K562 (cell line): ENCODE results near the gene LZTR1. TPM values are rescaled to one million over a fixed set of nuclear protein-coding genes. Genes with fewer than 3 reads are reported as not detected.

ENCODE experiments used
- E2F4 ChIP-seq: sonication (generic); formaldehyde crosslinking; IDR thresholded peaks from 2 replicates; pipeline ENCODE4 v1.8.0; 2022; ENCODE audit warnings: mild to moderate bottlenecking, low read depth, missing genetic modification reagents
- FUS ChIP-seq: fragments of 200-400 bp; formaldehyde crosslinking; optimal IDR thresholded peaks from 2 replicates; pipeline ENCODE3; 2017; ENCODE audit warnings: low read depth, low read length
- IRF9 ChIP-seq: fragments of 450-650 bp; IDR thresholded peaks from 2 replicates; pipeline ENCODE4 v1.6.1; 2016; ENCODE audit warnings: missing biosample characterization, missing genetic modification characterization
- MTA3 ChIP-seq: fragments of 450-650 bp; formaldehyde crosslinking; IDR thresholded peaks from 2 replicates; pipeline ENCODE4 v1.6.1; 2017; ENCODE audit warnings: mild to moderate bottlenecking, borderline replicate concordance
- NFXL1 ChIP-seq: fragments of 450-650 bp; formaldehyde crosslinking; IDR thresholded peaks from 2 replicates; pipeline ENCODE4 v1.4.0; 2021; ENCODE audit warnings: mild to moderate bottlenecking
- PKNOX1 ChIP-seq: fragments of 450-650 bp; IDR thresholded peaks from 2 replicates; pipeline ENCODE4 v1.6.1; 2016
- RB1 ChIP-seq: fragments of 450-650 bp; IDR thresholded peaks from 2 replicates; pipeline ENCODE4 v1.6.1; 2017; ENCODE audit warnings: low read depth, mild to moderate bottlenecking
- RNF219 ChIP-seq: fragments of 250-450 bp; sonication (Bioruptor Pico); IDR thresholded peaks from 2 replicates; pipeline ENCODE4 v1.5.0; 2022; ENCODE audit warnings: mild to moderate bottlenecking
- RREB1 ChIP-seq: fragments of 250-450 bp; sonication (Bioruptor Pico); IDR thresholded peaks from 2 replicates; pipeline ENCODE4 v1.4.0; 2020
- SMARCB1 ChIP-seq: IDR thresholded peaks from 2 replicates; pipeline ENCODE4 v1.6.1; 2011; ENCODE audit warnings: improper control_type of control experiment, low read depth; ENCODE audit not compliant: insufficient read length
- TCF7 ChIP-seq: sonication (generic); IDR thresholded peaks from 2 replicates; pipeline ENCODE4 v1.6.1; 2016; ENCODE audit warnings: antibody characterized with exemption, borderline replicate concordance
- ZNF511 ChIP-seq: sonication (generic); formaldehyde crosslinking; IDR thresholded peaks from 2 replicates; pipeline ENCODE4 v1.8.0; 2022; ENCODE audit warnings: mild to moderate bottlenecking, missing genetic modification reagents
- ZNF57 ChIP-seq: fragments of 450-650 bp; formaldehyde crosslinking; IDR thresholded peaks from 2 replicates; pipeline ENCODE4 v1.4.0; 2020; ENCODE audit warnings: mild to moderate bottlenecking, moderate library complexity
- polyA plus RNA-seq, 8 experiments: library from polyadenylated mRNA; depleted of rRNA in 4 of 8; stranded (reverse) in 5 of 8; unstranded in 3 of 8; fragments of >200 nt; fragmentation: Nextera tagmentation in 2 of 8; fragmentation: Illumina TruSeq in 1 of 8; extraction: Ambion mirVana in 2 of 8; extraction: Trizol in 1 of 8; gene quantifications; 2 replicates each; pipeline versions ENCODE4 v1.2.1 to v1.2.3, GENCODE V29; 2011 to 2014; ENCODE audit warnings: inconsistent platforms in 1 of 8, missing spikeins in 1 of 8
- total RNA-seq, 7 experiments: library from RNA; depleted of rRNA in 6 of 7; stranded (reverse); fragments of >200 nt in 6 of 7; fragmentation: Illumina TruSeq in 2 of 7; extraction: Trizol in 2 of 7; gene quantifications; 2 replicates each; pipeline versions ENCODE4 v1.2.1 to v1.2.3, GENCODE V29; 2011 to 2021; ENCODE audit warnings: low replicate concordance in 1 of 7

The LZTR1 gene
- total and polyA plus RNA-seq, 9 of the 15 experiments (the other 6 are each of a cell fraction or from before 2014, with no cell fraction given), result 2.2 to 135 (median 63.0) TPM

GRCh38 chr22:21025763-21026755 is 44.0 kb downstream of the LZTR1 start (continued):
- TF ChIP-seq ZNF511 (CRISPR knock-in tag) (0 out of 2 replicates have a peak, but pooled peaks have one; percentile 21), RNF219 (CRISPR knock-in tag) (no peak), NFXL1 (CRISPR knock-in tag) (0 out of 2 replicates have a peak, but pooled peaks have one; percentile 19), PKNOX1 (no peak), IRF9 (tag) (no peak), ZNF57 (0 out of 2 replicates have a peak, but pooled peaks have one; percentile 37), TCF7 (0 out of 2 replicates have a peak, but pooled peaks have one; percentile 6), E2F4 (CRISPR knock-in tag) (no peak), RB1 (no peak), RREB1 (CRISPR knock-in tag) (peak; percentile 70; the same call in 1 of the 2 replicates), MTA3 (no peak; the same call in 1 of the 2 replicates), SMARCB1 (no peak), FUS (no peak)
